Motor neuron (in vitro differentiated cells): Measurements from ENCODE around the gene A1CF. TPM values are rescaled to one million over a fixed set of nuclear protein-coding genes. Genes with fewer than 3 reads are reported as not detected.
A peak's percentile ranks its signal among the peaks of the same experiment; 100 is the strongest.
"Not testable (repeated sequence)": the region's sequence is repeated elsewhere in the genome, so short reads cannot be mapped to it uniquely, and the experiment has no call there.

Experiments used
- ATAC-seq, 8 experiments: fragments of 200-7000 bp; cut with Tn5 transposase; replicated peaks in 6 of 8; 2 replicates each; pipeline ENCODE4 v1.8.0; 2021; ENCODE audit warnings: mild to moderate bottlenecking in 8 of 8, moderate library complexity in 8 of 8
- H3K27ac ChIP-seq, 2 donors: fragments of 250-450 bp; sonication (Bioruptor Pico); 2 replicates each; pipeline ENCODE4 v1.9.0; 2021; ENCODE audit warnings: antibody characterized with exemption in 2 of 2, mild to moderate bottlenecking in 2 of 2, moderate library complexity in 1 of 2
- H3K4me1 ChIP-seq, 2 donors: fragments of 250-450 bp; sonication (Bioruptor Pico); replicated peaks in 1 of 2; 2 replicates each; pipeline ENCODE4 v1.6.1; 2021; ENCODE audit warnings: antibody characterized with exemption in 2 of 2, mild to moderate bottlenecking in 2 of 2, moderate library complexity in 1 of 2
- H3K4me3 ChIP-seq, 5 donors: fragments of 250-450 bp; sonication (Bioruptor Pico); 2 replicates each; pipeline ENCODE4 v1.9.0; 2021; ENCODE audit warnings: antibody characterized with exemption in 5 of 5, mild to moderate bottlenecking in 5 of 5, moderate library complexity in 4 of 5
- WGBS, 10 experiments: fragments of 450-650 bp; shearing (Covaris generic); methylation state at CpG; one replicate each; pipeline ENCODE4 v1.0.0; 2022; 5-methylcytosine and 5-hydroxymethylcytosine counted together
- in situ Hi-C, 9 experiments: fragments of 400-800 bp; cut with MboI; loops; one replicate each; pipeline ENCODE4 v1.15.0; 2021; ENCODE audit warnings: low sequenced_read_pairs in 9 of 9, low pct_unique_long_range_greater_than_20kb in 2 of 9; ENCODE audit not compliant: unreplicated experiment in 9 of 9
- total RNA-seq, 8 experiments: library from RNA; unstranded; fragments of 300-600 nt; gene quantifications; 2 replicates each; pipeline versions ENCODE4 v1.2.3 to v1.2.4, GENCODE V29; 2022

Gene A1CF
- total RNA-seq, 8 experiments from 2014 or later, result 0.05 to 0.52 (median 0.13) TPM

- WGBS, 10 experiments, result 13 to 73% (median 50%) methylated on average over 1 to 2 of the region's 2 CpGs; no CpG with 5 or more reads in 3 of the 10 experiments
- ATAC-seq, result no peak
- H3K27ac ChIP-seq, result no peak overlapping the region
These were observed 79.3 kb downstream of the A1CF start for GRCh38 chr10:50805981-50806622.

GRCh38 chr10:50799595-50799994, 85.8 kb downstream of the A1CF start:
- in situ Hi-C loops, result loop anchor here in 1 of 9 experiments (25.0 kb wide), 1 partner anchor 88 kb away; the partner anchor contains the start of gene A1CF
- WGBS, 10 experiments, result 0 to 100% (median 81%) methylated on average over 1 of the region's 1 CpG
- Histone ChIP-seq H3K27ac (no peak overlapping the region), H3K4me1 (no peaks in the 10 kb centered on the region), H3K4me3 (no peak overlapping the region)
- ATAC-seq, result no peak

More at GRCh38 chr10:50805981-50806622, 79.3 kb downstream of the A1CF start:
- Histone ChIP-seq H3K4me3 (no peak overlapping the region), H3K4me1 (peaks cover 0 to 6% of the 10 kb centered on the region in 2 donors)
- in situ Hi-C loops, result no loop called here

DNA sequence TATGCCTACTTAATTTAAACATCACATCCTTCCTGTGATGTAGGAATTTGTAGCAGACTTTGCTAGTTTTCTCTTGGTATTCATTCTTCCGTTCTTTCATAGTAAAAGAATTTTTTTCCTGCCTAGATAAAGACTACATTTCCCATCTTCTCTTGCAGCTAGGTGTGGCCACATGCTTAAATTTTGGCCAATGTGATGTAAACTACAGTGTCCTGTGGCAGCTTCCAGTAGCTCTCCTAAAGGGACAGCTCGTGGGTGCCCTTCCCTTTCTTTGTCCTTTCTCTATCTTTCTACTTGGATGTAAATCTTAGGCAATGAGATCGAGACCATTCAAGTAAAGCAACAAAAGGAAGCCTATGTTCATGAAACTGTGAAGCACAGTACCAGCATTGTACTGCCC, 87.1 kb downstream of the A1CF start:
- no peak overlapping the region for H3K4me3 ChIP-seq
- 20 to 100% (median 75%) methylated on average over 1 to 3 of the region's 3 CpGs; no CpG with 5 or more reads in 1 of the 10 experiments for WGBS, 10 experiments
- H3K4me1 ChIP-seq, result no peaks in the 10 kb centered on the region
- in situ Hi-C loops, result loop anchor here in 1 of 9 experiments (25.0 kb wide), 1 partner anchor 89 kb away; the partner anchor contains the start of gene A1CF
- H3K27ac ChIP-seq, result no peak overlapping the region
- no peak for ATAC-seq

GRCh38 chr10:50796693-50797092, 88.7 kb downstream of the A1CF start:
- Histone ChIP-seq H3K4me1 (no peaks in the 10 kb centered on the region), H3K4me3 (no peak overlapping the region), H3K27ac (no peak overlapping the region)
- ATAC-seq, result no peak
- in situ Hi-C loops, result loop anchor here in 1 of 9 experiments (25.0 kb wide), 1 partner anchor 91 kb away; the partner anchor contains the start of gene A1CF
- 17 to 100% (median 88%) methylated on average over 1 of the region's 1 CpG; no CpG with 5 or more reads in 2 of the 10 experiments for WGBS, 10 experiments

GRCh38 chr10:50794490-50794889, 90.9 kb downstream of the A1CF start:
- in situ Hi-C loops, result loop anchor here in 1 of 9 experiments (25.0 kb wide), 1 partner anchor 93 kb away; the partner anchor contains the start of gene A1CF
- Histone ChIP-seq H3K4me3 (no peak overlapping the region), H3K27ac (no peak overlapping the region), H3K4me1 (peaks cover 0 to 6% of the 10 kb centered on the region in 2 donors)
- no peak for ATAC-seq

GRCh38 chr10:50788951-50789945, 96.2 kb downstream of the A1CF start:
- in situ Hi-C loops, result loop anchor here in 1 of 9 experiments (25.0 kb wide), 1 partner anchor 98 kb away; the partner anchor contains the start of gene A1CF
- Histone ChIP-seq H3K4me3 (no peak overlapping the region), H3K27ac (no peak overlapping the region), H3K4me1 (peaks cover 0 to 6% of the 10 kb centered on the region in 2 donors)
- peak in 7 of 8 experiments; percentile 43 to 95 (median 86) for ATAC-seq
- WGBS, 10 experiments, result 0 to 70% (median 23%) methylated on average over 1 of the region's 1 CpG; no CpG with 5 or more reads in 4 of the 10 experiments

DNA sequence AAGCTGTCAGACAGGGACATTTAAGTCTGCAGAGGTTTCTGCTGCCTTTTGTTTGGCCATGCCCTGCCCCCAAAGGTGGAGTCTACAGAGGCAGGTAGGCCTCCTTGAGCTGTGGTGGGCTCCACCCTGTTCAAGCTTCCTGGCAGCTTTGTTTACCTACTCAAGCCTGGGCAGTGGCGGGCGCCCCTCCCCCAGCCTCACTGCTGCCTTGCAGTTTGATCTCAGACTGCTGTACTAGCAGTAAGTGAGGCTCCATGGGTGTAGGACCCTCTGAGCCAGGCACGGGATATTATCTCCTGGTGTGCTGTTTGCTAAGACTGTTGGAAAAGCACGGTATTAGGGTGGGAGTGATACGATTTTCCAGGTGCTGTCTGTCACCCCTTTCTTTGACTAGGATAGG, 97.5 kb downstream of the A1CF start:
- H3K4me1 ChIP-seq, H3K4me3 ChIP-seq, H3K27ac ChIP-seq, ATAC-seq: not testable (repeated sequence)
- in situ Hi-C loops, result loop anchor here in 1 of 9 experiments (25.0 kb wide), 1 partner anchor 99 kb away; the partner anchor contains the start of gene A1CF
- WGBS, 10 experiments, result 0 to 60% (median 54%) methylated on average over 1 to 3 of the region's 5 CpGs; no CpG with 5 or more reads in 6 of the 10 experiments

- in situ Hi-C loops, result loop anchor here in 1 of 9 experiments (25.0 kb wide), 1 partner anchor 105 kb away; the partner anchor contains the start of gene A1CF
- not testable (repeated sequence) for H3K27ac ChIP-seq, ATAC-seq, H3K4me3 ChIP-seq, H3K4me1 ChIP-seq
These were observed 103.4 kb downstream of the A1CF start for GRCh38 chr10:50782017-50782416.

DNA sequence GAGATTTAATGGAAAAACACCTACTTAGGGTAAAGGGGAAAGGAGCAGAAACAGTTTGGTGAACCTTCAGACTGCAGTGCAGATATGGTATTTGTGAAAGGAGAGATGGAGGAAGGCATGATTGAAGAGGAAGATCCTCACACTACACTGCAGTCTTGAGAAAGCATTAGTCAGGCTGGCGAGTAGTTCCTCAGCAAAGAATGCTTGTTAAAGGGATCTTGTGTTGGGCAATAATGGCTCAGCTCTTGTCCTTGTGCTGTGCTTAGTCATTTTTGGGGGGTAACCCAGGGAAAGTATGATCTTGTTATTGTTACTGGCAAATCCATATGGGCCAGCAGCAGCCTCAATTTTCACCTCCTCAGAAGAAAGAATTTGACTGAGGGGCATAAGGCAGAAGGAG, 105.4 kb downstream of the A1CF start:
- not testable (repeated sequence) for H3K4me3 ChIP-seq, H3K4me1 ChIP-seq, ATAC-seq, H3K27ac ChIP-seq
- in situ Hi-C loops, result loop anchor here in 1 of 9 experiments (25.0 kb wide), 1 partner anchor 107 kb away; the partner anchor contains the start of gene A1CF
- WGBS, 10 experiments, result 20 to 80% (median 53%) methylated on average over 1 of the region's 1 CpG; no CpG with 5 or more reads in 6 of the 10 experiments

- peak in 3 of 8 experiments; percentile 25 to 51 (median 39) for ATAC-seq
These were observed 110.6 kb downstream of the A1CF start for GRCh38 chr10:50774868-50775267.

DNA sequence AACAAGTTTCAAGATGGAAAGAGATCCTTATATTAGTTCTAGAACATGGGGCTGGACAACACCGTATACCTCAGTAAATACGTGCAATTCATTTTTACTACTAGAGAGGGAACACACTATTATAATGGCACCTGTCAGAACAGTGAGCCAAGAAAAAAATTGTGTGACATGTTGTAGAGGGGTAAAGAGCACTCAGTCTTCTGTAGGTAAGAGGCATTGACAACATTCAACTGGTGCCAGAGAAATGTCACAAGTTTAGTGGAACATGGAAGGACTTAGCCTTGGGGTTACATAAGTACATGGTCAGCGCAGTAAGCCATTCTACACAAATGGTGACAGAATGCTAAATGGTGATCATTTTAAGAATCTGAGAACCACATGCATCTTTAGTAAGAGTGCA, 113.4 kb downstream of the A1CF start:
- WGBS, 10 experiments, result no CpG with 5 or more reads among the region's 3 CpGs
- ATAC-seq, result not testable (repeated sequence)

More at GRCh38 chr10:50774868-50775267, 110.6 kb downstream of the A1CF start:
- H3K4me3 ChIP-seq, H3K4me1 ChIP-seq, H3K27ac ChIP-seq: not testable (repeated sequence)
- in situ Hi-C loops, result loop anchor here in 1 of 9 experiments (25.0 kb wide), 1 partner anchor 112 kb away; the partner anchor contains the start of gene A1CF
- WGBS, 10 experiments, result no CpG with 5 or more reads among the region's 2 CpGs

GRCh38 chr10:50766774-50767513, 118.5 kb downstream of the A1CF start:
- in situ Hi-C loops, H3K4me3 ChIP-seq, H3K27ac ChIP-seq, H3K4me1 ChIP-seq: not testable (repeated sequence)
- WGBS, 10 experiments, result 17 to 100% (median 100%) methylated on average over 1 to 3 of the region's 5 CpGs; no CpG with 5 or more reads in 5 of the 10 experiments
- ATAC-seq, result peak in 3 of 8 experiments; percentile 74 to 81 (median 76)

More for the DNA sequence above, 113.4 kb downstream of the A1CF start:
- H3K27ac ChIP-seq, H3K4me3 ChIP-seq, in situ Hi-C loops, H3K4me1 ChIP-seq: not testable (repeated sequence)
